Endothelial cell of coronary artery (primary cell): ENCODE data around the gene ANKRD18B. TPM values are rescaled to one million over a fixed set of nuclear protein-coding genes. Genes with fewer than 3 reads are reported as not detected.

ENCODE experiments used
- total RNA-seq: library from RNA; depleted of rRNA; stranded (reverse); fragments of >200 nt; gene quantifications from 2 replicates; pipeline ENCODE4 v1.2.3, GENCODE V29; 2014

ANKRD18B gene
- 0.94 and 2.7 TPM in 2 replicates for total RNA-seq

GRCh38 chr9:33523397-33524305 is at the start of gene ANKRD18B:
TSS of gene ANKRD18B (plus strand) at chr9:33524251. CDS start at chr9:33524490, 239 bp downstream.

Other genes with a start within 250 kb of the ANKRD18B start
- gene NFX1, start 233.7 kb upstream of the ANKRD18B start, total RNA-seq, result 13.6 and 15.2 TPM in 2 replicates
- gene AQP7, start 121.7 kb upstream of the ANKRD18B start, total RNA-seq, result 0.09 TPM in 1 of 2 replicates, not detected in the other
- 0.19 and 0.27 TPM in 2 replicates for gene AQP3, start 76.7 kb upstream of the ANKRD18B start, total RNA-seq
- 21.7 and 26.1 TPM in 2 replicates for gene NOL6, start 50.3 kb upstream of the ANKRD18B start, total RNA-seq